OCI-LY7 (cell line): ENCODE data around the gene CREB5. TPM values are rescaled to one million over a fixed set of nuclear protein-coding genes. Genes with fewer than 3 reads are reported as not detected.

Source experiments
- BruUV-seq: library from RNA; stranded (reverse); fragments of 400-500 nt; replicated peaks from 2 replicates; lab custom pipeline; 2021; lab: Mats Ljungman, UMichigan
- CTCF ChIA-PET: fragments of 300-600 bp; sonication (Branson Sonifier 250); formaldehyde crosslinking; loops from one replicate; lab custom pipeline; 2022; ENCODE audit warnings: antibody characterized with exemption; ENCODE audit not compliant: unreplicated experiment; lab: Charles Lee
- POLR2A ChIA-PET: fragments of 300-600 bp; sonication (Branson Sonifier 250); formaldehyde crosslinking; loops from one replicate; lab custom pipeline; 2022; ENCODE audit warnings: antibody characterized with exemption; lab: Charles Lee
- DNase-seq: peaks from one replicate; pipeline ENCODE4 v3.0.0-alpha.2; 2015; ENCODE audit warnings: low spot score
- H2AFZ ChIP-seq: fragments of 200-600 bp; sonication (generic), shearing (Covaris generic); 2 replicates; pipeline ENCODE4 v1.6.1; 2014; ENCODE audit warnings: mild to moderate bottlenecking, antibody characterized with exemption, low read length, moderate library complexity
- H3K27ac ChIP-seq: fragments of 200-600 bp; sonication (generic); 2 replicates; pipeline ENCODE4 v1.5.1; 2014; ENCODE audit warnings: mixed run types, low read depth, mild to moderate bottlenecking, moderate library complexity, low read length, inconsistent platforms; ENCODE audit not compliant: poor library complexity, severe bottlenecking
- H3K36me3 ChIP-seq: fragments of 200-600 bp; sonication (generic); 2 replicates; pipeline ENCODE4 v1.6.1; 2014; ENCODE audit warnings: mild to moderate bottlenecking, antibody characterized with exemption, low read length, moderate library complexity, mixed read lengths; ENCODE audit not compliant: insufficient read depth
- H3K4me1 ChIP-seq: fragments of 200-600 bp; sonication (generic); 2 replicates; pipeline ENCODE4 v1.5.1; 2014; ENCODE audit warnings: mild to moderate bottlenecking, low read length; ENCODE audit not compliant: insufficient read depth, poor library complexity, severe bottlenecking
- H3K4me2 ChIP-seq: fragments of 200-600 bp; sonication (generic); 2 replicates; pipeline ENCODE4 v1.6.1; 2014; ENCODE audit warnings: mild to moderate bottlenecking, low read length
- H3K4me3 ChIP-seq: fragments of 200-600 bp; sonication (generic); 2 replicates; pipeline ENCODE4 v1.5.1; 2014; ENCODE audit warnings: mild to moderate bottlenecking, low read depth, low read length; ENCODE audit not compliant: poor library complexity, severe bottlenecking
- H3K79me2 ChIP-seq: fragments of 200-600 bp; sonication (generic); 2 replicates; pipeline ENCODE4 v1.6.1; 2016; ENCODE audit warnings: low read depth, mild to moderate bottlenecking, low read length, moderate library complexity, mixed read lengths; ENCODE audit not compliant: insufficient read depth
- H3K9me2 ChIP-seq: fragments of 200-600 bp; sonication (generic); 2 replicates; pipeline ENCODE4 v1.6.1; 2016; ENCODE audit warnings: mild to moderate bottlenecking, low read length, mixed read lengths; ENCODE audit not compliant: insufficient read depth
- H3K9me3 ChIP-seq: fragments of 200-600 bp; sonication (generic); 2 replicates; pipeline ENCODE4 v1.6.1; 2014; ENCODE audit warnings: mild to moderate bottlenecking, mixed run types, low read length, mixed read lengths
- H4K20me1 ChIP-seq: fragments of 200-600 bp; sonication (generic); 2 replicates; pipeline ENCODE4 v1.6.1; 2014; ENCODE audit warnings: mild to moderate bottlenecking, antibody characterized with exemption, low read length, moderate library complexity, mixed read lengths; ENCODE audit not compliant: insufficient read depth
- CTCF ChIP-seq: fragments of 200-600 bp; sonication (generic); conservative IDR thresholded peaks from 2 replicates; pipeline ENCODE4 v1.5.1; 2014; ENCODE audit warnings: mild to moderate bottlenecking, antibody characterized with exemption, low read length, moderate library complexity, mixed read lengths
- EZH2phosphoT487 ChIP-seq: fragments of 200-600 bp; sonication (generic); IDR thresholded peaks from 2 replicates; pipeline ENCODE4 v1.6.1; 2018; ENCODE audit warnings: low read depth, borderline replicate concordance, mild to moderate bottlenecking, mixed run types, antibody characterized with exemption, low read length, moderate library complexity, mixed read lengths
- intact Hi-C: fragments of 100-400 bp; cut with micrococcal nuclease; formaldehyde crosslinking; loops from one replicate; pipeline ENCODE4 v1.10.0; 2022; ENCODE audit not compliant: unreplicated experiment
- total RNA-seq, 2 experiments: library from RNA; depleted of rRNA in 1 of 2; stranded (reverse); fragments of >200 nt in 1 of 2; shearing (Covaris generic) in 1 of 2; gene quantifications; 2 replicates each; pipeline ENCODE4 v1.2.3, GENCODE V29; 2014 to 2022

The CREB5 gene
- total RNA-seq, 2 experiments from 2014 or later, result 2.0 to 13.3 TPM

GRCh38 chr7:28738412-28738811, 326.1 kb downstream of the CREB5 start:
- TF ChIP-seq EZH2phosphoT487 (no peak), CTCF (no peak)
- Histone ChIP-seq H4K20me1 (peaks cover 5% of the 10 kb centered on the region; the same call in 1 of the 2 replicates), H3K79me2 (no peaks in the 10 kb centered on the region), H3K36me3 (no peaks in the 10 kb centered on the region), H3K4me2 (no peak overlapping the region), H3K4me3 (no peak overlapping the region), H3K9me2 (no peaks in the 10 kb centered on the region), H3K27ac (no peak overlapping the region), H3K4me1 (no peaks in the 10 kb centered on the region), H2AFZ (no peak overlapping the region), H3K9me3 (no peaks in the 10 kb centered on the region)
- ChIA-PET POLR2A (interaction anchor here (0.6 to 2.4 kb wide), 5 partner anchors 10 to 307 kb away, joined by 3 to 8 read pairs (median 6); no protein-coding TSS in a partner anchor), CTCF (interaction anchor here (1.5 kb wide), 1 partner anchor 10 kb away, joined by 4 read pairs; no protein-coding TSS in a partner anchor)
- BruUV-seq, result no TSS peak
- DNase-seq, result no peak
- intact Hi-C loops, result no loop called here

- Histone ChIP-seq H3K79me2 (no peaks in the 10 kb centered on the region), H4K20me1 (0 out of 2 replicates have a peak, but pooled peaks cover 5% of the 10 kb centered on the region), H3K9me3 (no peaks in the 10 kb centered on the region), H3K9me2 (no peaks in the 10 kb centered on the region), H3K4me2 (no peak overlapping the region), H3K36me3 (no peaks in the 10 kb centered on the region), H2AFZ (no peak overlapping the region), H3K4me1 (no peaks in the 10 kb centered on the region), H3K27ac (no peak overlapping the region), H3K4me3 (no peak overlapping the region)
- no TSS peak for BruUV-seq
- no peak for TF ChIP-seq CTCF
- no peak for TF ChIP-seq EZH2phosphoT487
- POLR2A ChIA-PET, result interaction anchor here (1.2 to 2.4 kb wide), 3 partner anchors 11 to 34 kb away, joined by 3 to 8 read pairs (median 6); no protein-coding TSS in a partner anchor
- CTCF ChIA-PET, result interaction anchor here (1.5 kb wide), 1 partner anchor 9 kb away, joined by 4 read pairs; no protein-coding TSS in a partner anchor
- no peak for DNase-seq
- intact Hi-C loops, result no loop called here
These were observed 326.8 kb downstream of the CREB5 start for GRCh38 chr7:28739128-28739527.

DNA sequence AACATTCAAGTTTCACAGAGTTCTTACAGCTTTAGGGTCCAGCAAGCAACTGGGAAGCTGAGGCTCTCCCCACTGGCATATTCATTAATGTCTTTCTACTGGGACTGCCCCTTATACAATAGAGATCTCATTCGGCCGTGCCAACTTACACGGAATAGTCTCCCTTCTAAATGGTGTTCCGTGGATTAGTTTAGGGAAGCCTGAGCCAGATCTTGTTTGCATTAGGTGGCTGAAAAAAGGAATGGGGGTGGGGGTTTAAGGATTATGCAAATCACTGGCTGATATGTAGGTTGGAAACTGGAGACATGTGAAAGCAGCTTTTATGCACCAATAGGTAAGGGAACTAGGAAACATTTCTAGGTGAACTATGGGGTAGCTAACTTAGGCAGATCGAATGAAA, 327.5 kb downstream of the CREB5 start:
- H3K27ac ChIP-seq, result no peak overlapping the region
- no peaks in the 10 kb centered on the region for H3K4me1 ChIP-seq
- H3K9me3 ChIP-seq, result no peaks in the 10 kb centered on the region
- H4K20me1 ChIP-seq, result 0 out of 2 replicates have a peak, but pooled peaks cover 5% of the 10 kb centered on the region
- ChIA-PET POLR2A (interaction anchor here (0.5 kb wide), 1 partner anchor 1335 kb away, joined by 3 read pairs; no protein-coding TSS in a partner anchor), CTCF (no interaction called here)
- TF ChIP-seq CTCF (no peak), EZH2phosphoT487 (no peak)
- H3K4me3 ChIP-seq, result no peak overlapping the region
- no peak overlapping the region for H2AFZ ChIP-seq
- H3K79me2 ChIP-seq, result no peaks in the 10 kb centered on the region
- intact Hi-C loops, result no loop called here
- BruUV-seq, result no TSS peak
- no peak overlapping the region for H3K4me2 ChIP-seq
- DNase-seq, result no peak
- H3K36me3 ChIP-seq, result no peaks in the 10 kb centered on the region
- H3K9me2 ChIP-seq, result no peaks in the 10 kb centered on the region
